ENCODE results near the gene PRSS2.
"Not testable (repeated sequence)": the region's sequence is repeated elsewhere in the genome, so short reads cannot be mapped to it uniquely, and the experiment has no call there.

PRSS2 gene

GRCh38 chr7:142770661-142771352, at the start of gene PRSS2:
TSS of gene PRSS2 (plus strand) at chr7:142770970. CDS start at chr7:142770983, 13 bp downstream.
- no peak for DNase-seq

- DNase-seq, result no peak
Measured at GRCh38 chr7:142720986-142721385, 49.8 kb upstream of the PRSS2 start.

DNA sequence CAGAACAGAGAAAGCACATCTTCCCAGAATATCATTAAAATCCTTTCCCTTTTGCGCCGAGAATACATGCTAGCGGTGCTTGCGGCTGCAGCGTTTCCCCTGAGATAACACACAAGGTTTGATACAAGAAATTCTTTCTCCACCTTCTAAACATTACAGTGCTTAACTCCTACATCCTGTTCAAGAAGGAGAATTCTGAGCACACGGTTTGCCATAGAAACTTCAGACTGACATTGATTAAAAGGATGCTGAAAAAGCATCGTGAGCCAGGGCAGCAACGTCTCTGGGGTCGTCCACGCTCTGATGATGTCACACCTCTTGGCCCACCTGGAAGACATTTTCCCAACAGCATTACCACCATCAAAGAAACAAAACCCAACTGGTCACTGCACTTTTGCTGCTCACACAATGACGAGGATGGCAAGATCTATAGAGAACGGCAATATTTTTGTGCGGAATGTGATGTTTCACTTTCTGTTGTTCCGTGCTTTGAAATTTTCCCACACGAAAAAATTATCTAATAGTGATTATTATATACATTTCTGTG, 48.4 kb upstream of the PRSS2 start:
- no peak for DNase-seq

GRCh38 chr7:142733271-142733670, 37.5 kb upstream of the PRSS2 start:
- no peak for DNase-seq

- no peak for DNase-seq
Measured at GRCh38 chr7:142739923-142740492, 30.8 kb upstream of the PRSS2 start.

DNA sequence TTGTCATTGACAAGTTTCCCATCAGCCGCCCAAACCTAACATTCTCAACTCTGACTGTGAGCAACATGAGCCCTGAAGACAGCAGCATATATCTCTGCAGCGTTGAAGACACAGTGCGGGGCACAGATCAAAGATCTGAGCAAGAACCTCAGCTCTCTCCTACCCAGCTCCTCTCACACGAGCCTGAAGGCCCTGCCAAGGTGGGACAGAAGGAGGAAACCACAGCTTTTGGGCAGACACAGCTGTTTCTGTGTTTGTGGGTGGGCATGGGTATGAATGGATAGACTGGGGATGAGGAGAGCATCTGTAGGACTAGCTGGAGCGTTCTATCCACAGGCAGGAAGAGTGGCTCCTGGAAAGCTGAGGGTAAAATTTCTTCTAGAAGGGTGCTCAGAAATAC, 30.0 kb upstream of the PRSS2 start:
- DNase-seq, result no peak

- DNase-seq, result not testable (repeated sequence)
Measured at GRCh38 chr7:142741932-142742331, 28.8 kb upstream of the PRSS2 start.

DNA sequence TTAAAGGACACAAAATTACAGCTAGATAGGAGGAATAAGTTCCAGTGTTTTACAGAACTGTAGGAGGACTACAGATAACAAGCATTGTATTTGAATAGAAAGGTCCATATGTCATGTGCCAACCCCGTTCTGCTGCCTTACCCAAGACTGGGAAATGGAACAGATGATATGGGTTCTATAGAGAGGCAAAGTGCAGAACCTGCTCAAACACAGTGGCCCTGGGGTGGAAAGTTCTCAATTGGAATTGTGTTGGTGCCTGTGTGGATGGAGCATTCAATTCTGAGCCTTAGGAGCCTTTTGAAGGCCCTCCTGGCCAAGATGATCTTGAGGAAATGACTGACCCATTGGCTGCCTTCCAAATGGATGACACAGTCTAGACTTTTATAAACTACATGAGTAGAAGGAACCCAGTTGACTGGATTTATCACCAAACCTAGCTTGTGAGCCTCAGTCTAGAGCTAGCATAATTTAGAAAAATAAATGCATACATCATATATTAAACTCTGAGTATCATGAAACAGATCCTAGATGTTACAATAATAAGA, 25.6 kb upstream of the PRSS2 start:
- DNase-seq, result no peak

DNA sequence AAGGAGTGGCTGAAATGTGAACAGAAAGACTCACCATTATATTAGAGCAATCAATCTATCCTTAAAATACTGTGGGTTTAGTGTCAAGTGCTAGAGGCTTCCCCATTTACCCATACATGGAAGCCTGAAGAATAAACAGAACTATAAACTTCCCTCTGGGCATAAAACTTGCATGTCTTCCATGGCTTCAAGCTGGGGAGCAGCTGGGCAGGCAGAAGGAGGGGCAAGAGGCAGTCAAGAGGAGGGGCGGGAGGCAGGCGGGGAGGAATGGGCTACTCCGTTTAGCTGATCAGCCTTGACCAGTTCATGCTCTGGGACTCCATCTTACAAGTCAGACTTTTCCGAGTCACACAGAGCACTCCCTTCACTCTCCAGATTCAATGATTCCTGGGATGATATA, 25.0 kb upstream of the PRSS2 start:
- DNase-seq, result no peak

GRCh38 chr7:142746264-142746663, 24.5 kb upstream of the PRSS2 start:
- no peak for DNase-seq

GRCh38 chr7:142748410-142748809, 22.4 kb upstream of the PRSS2 start:
- not testable (repeated sequence) for DNase-seq

DNA sequence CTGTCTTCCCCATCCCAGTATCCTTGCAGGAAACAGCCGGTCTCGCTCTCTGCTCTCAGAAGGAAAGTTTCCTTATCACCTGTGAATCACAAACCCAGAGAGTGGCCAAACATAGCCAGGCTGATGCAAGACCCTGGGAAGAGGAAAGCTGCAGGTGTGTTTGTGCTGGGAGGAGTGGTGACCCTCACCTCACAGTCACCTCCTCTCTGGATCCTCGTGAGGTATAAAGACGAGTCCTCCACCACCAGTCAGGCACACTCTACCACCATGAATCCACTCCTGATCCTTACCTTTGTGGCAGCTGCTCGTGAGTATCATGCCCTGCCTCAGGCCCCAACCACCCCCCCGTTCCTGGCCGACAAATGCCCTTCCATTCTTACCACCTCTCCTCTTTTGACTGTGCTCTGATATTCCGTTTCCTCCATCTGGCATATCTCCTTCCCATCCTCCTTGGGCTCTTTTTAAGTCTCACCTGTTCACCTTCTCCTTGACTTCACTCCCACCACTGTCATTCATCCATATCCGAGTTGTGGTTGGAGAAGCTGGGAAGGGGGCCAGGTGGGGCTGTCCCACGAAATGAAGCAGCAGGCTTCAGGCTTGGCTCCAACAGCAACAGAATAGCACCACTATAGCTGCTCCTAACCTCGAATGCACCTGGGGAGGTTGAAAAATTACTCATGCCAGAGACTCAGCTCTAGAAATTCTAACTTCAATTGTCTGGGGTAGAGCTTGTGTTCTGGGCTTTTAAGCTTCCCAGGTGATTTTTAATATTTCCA, 21.4 kb upstream of the PRSS2 start, which contains the start of gene PRSS1:
TSS of gene PRSS1 (plus strand) at position 255 of the 776 bp plus-strand sequence. CDS start at position 268, 13 bp downstream.
- no peak for DNase-seq

DNA sequence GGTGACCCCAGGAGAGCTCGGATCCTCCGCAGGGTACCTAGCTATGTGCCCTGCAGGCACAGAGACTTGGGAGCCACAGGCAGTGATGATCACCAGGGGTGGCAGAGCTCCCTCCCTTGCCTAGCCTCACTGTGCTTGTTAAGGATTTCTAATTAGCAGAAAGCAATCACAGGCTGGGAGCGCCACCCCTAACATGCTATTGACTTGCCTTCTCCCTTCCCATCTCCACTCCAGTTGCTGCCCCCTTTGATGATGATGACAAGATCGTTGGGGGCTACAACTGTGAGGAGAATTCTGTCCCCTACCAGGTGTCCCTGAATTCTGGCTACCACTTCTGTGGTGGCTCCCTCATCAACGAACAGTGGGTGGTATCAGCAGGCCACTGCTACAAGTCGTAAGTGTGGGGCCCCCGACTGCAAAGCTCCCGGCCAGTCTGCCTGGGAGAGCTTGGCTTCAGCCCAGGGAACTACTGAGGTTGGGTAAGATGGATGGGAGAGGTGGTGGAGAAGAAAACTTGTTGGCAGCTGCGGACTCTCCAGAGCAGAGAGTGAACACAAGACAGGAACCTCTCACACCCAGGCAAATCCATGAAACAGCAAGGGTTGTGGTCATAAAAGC, 20.3 kb upstream of the PRSS2 start:
- DNase-seq, result no peak

DNA sequence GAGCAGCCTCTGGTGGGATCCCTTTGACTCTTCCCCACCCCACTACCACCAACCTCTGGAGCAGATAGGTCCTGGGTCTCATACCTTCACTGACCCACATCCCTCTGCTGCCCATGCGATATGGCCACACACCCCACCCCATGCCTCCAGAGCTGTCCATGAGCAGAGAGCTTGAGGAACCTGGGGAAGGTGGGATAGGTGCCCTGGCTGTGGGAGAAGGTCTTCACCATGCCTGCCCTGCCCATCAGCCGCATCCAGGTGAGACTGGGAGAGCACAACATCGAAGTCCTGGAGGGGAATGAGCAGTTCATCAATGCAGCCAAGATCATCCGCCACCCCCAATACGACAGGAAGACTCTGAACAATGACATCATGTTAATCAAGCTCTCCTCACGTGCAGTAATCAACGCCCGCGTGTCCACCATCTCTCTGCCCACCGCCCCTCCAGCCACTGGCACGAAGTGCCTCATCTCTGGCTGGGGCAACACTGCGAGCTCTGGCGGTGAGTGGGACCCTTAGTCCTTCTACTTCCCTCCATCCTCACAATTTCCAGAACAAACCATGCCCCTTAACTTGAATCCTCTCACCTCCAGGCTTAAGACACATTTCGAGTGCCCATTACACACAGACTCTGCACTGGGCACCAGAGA, 19.1 kb upstream of the PRSS2 start:
- DNase-seq, result not testable (repeated sequence)

- DNase-seq, result no peak
Measured at GRCh38 chr7:142752376-142753225, 18.2 kb upstream of the PRSS2 start.

GRCh38 chr7:142753366-142753765, 17.4 kb upstream of the PRSS2 start:
- no peak for DNase-seq

DNA sequence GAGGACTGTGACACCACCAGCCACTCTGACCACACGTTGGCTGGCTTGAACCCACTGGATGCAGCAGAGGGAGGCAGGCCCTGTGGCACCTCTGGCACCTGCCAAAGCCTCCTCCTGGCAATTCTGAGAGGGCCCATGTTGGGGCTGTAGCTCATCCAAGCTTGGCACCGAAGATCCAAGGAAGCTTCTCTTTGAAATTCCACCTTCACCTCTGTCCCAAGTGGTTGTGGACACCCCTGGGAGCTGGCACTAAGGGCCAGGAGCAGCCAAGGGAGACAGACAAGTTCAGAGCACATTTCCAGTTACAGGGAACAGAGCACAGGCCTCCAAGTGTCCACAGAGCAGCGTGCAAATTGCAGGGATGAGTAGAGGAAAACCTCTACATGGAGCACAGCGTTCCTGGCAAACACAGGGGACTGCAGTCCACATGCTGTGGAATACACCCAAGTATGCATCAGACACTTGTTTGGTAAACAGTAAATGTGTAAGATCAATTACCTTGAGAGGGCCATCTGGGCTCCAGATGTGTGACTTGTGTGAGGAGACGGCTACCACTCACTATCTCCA, 16.8 kb upstream of the PRSS2 start:
- not testable (repeated sequence) for DNase-seq

DNA sequence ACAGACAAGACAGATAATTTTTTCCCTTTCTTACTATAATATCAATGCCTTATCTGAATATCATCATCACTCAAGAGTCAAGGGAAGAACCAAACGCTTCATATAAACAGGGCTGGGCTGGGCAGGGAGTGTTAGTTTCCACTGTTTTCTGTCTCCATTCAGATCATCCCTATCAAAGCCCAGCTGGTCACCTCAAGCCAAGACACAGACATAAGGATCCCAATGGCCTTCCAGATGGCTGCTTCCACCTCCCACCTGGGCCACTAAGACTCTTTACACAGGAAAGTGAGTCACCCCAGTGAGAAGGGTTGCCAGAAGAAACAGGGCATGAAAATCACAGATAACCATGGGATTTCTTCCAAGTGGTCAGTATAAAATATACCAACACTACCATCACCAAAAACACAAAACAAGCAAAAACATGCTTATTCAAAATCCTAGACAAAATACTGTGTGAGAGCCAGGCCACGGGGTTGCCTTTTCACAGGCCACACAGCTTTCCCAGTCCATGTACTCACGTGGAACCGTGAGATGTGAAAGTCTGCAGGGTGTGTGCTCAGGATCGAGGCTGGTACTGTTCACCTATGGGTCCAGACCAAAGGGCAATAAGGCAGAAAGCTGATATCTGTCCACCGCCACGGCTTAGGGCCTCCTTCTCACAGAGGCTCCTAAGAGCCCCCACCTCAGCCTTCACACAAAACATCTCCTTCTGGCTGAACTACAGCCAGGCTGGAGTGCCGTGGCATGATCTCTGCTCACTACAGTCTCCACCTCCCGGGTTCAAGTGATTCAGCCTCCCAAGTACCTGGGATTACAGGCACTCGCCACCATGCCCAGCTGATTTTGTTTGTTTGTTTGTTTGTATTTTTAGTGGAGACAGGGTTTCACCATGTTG, 15.8 kb upstream of the PRSS2 start:
- DNase-seq, result no peak

GRCh38 chr7:142758312-142758711, 12.5 kb upstream of the PRSS2 start:
- DNase-seq, result not testable (repeated sequence)

- DNase-seq, result no peak
Measured at GRCh38 chr7:142759433-142759832, 11.3 kb upstream of the PRSS2 start.
